Mucosa of descending colon (tissue), 3 donors: ENCODE results near the gene ARHGAP22. TPM values are rescaled to one million over a fixed set of nuclear protein-coding genes. Genes with fewer than 3 reads are reported as not detected.

Source experiments
- ATAC-seq: fragments of 200-7000 bp; cut with Tn5 transposase; one replicate; pipeline ENCODE4 v1.9.1; 2020; ENCODE audit warnings: mild to moderate bottlenecking, moderate library complexity
- DNase-seq, 3 donors: peaks; one replicate each; pipeline ENCODE4 v3.0.0-alpha.2; 2020
- H3K36me3 ChIP-seq: fragments of 200-600 bp; one replicate; pipeline ENCODE4 v1.8.0; 2021; ENCODE audit warnings: low read depth, mild to moderate bottlenecking
- H3K4me1 ChIP-seq: fragments of 200-600 bp; one replicate; pipeline ENCODE4 v1.8.0; 2021; ENCODE audit warnings: low read depth, mild to moderate bottlenecking
- H3K4me3 ChIP-seq: fragments of 200-600 bp; one replicate; pipeline ENCODE4 v1.8.0; 2021; ENCODE audit warnings: mild to moderate bottlenecking
- H3K9me3 ChIP-seq: fragments of 200-600 bp; one replicate; pipeline ENCODE4 v1.8.0; 2021; ENCODE audit warnings: mild to moderate bottlenecking
- CTCF ChIP-seq: fragments of 200-600 bp; IDR thresholded peaks from one replicate; pipeline ENCODE4 v1.8.0; 2022; ENCODE audit warnings: antibody characterized with exemption, mild to moderate bottlenecking
- intact Hi-C, 2 donors: fragments of 100-400 bp; cut with DNase I in 1 of 2; cut with micrococcal nuclease in 1 of 2; formaldehyde crosslinking; loops; one replicate each; pipeline versions ENCODE4 v1.11.0 to v1.11.1; 2022; cut with DNase I, micrococcal nuclease
- total RNA-seq, 3 donors: library from RNA; stranded (reverse); fragmentation: NEBNext Ultra II Directional in 2 of 3; extraction: Animal tissue kit (Norgen Biotek cat#: 25700) in 2 of 3; gene quantifications; one replicate each; pipeline versions ENCODE4 v1.2.1 to v1.2.4, GENCODE V29; 2021 to 2023
- donor health status: DM: no; HTN: no; CAD: no; lungs with moderate emphysema.
- donor health status: DM: no; HTN: no; CAD: no.
- donor health status: DM: no; HTN: yes; CAD: no.

The ARHGAP22 gene
- total RNA-seq, 3 donors from 2014 or later: 0.93 to 5.9 (median 1.3) TPM

GRCh38 chr10:48636231-48636630, 31.4 kb upstream of the ARHGAP22 start:
- intact Hi-C loops: no loop called here
- peaks cover 8% of the 10 kb centered on the region for H3K4me1 ChIP-seq
- no peak overlapping the region for H3K4me3 ChIP-seq
- no peak for TF ChIP-seq CTCF
- ATAC-seq (no peak), DNase-seq (no peak)
- peaks cover 3% of the 10 kb centered on the region for H3K9me3 ChIP-seq
- no peaks in the 10 kb centered on the region for H3K36me3 ChIP-seq

- no peaks in the 10 kb centered on the region for H3K9me3 ChIP-seq
- no peak for TF ChIP-seq CTCF
- no peaks in the 10 kb centered on the region for H3K36me3 ChIP-seq
- no peak for ATAC-seq
- H3K4me1 ChIP-seq: peaks cover 8% of the 10 kb centered on the region
- intact Hi-C loops: no loop called here
- DNase-seq: no peak
- no peak overlapping the region for H3K4me3 ChIP-seq
These were observed 30.2 kb upstream of the ARHGAP22 start for GRCh38 chr10:48634984-48635557.

- Histone ChIP-seq H3K4me3 (no peak overlapping the region), H3K4me1 (peaks cover 8% of the 10 kb centered on the region), H3K9me3 (no peaks in the 10 kb centered on the region), H3K36me3 (no peaks in the 10 kb centered on the region)
- ATAC-seq (peak; percentile 75), DNase-seq (peak in 2 of 3 donors; percentile 37 to 65)
- no peak for TF ChIP-seq CTCF
- intact Hi-C loops: no loop called here
These were observed 29.5 kb upstream of the ARHGAP22 start for GRCh38 chr10:48634198-48634983.

GRCh38 chr10:48633381-48634197, 28.7 kb upstream of the ARHGAP22 start:
- Histone ChIP-seq H3K4me1 (peaks cover 8% of the 10 kb centered on the region), H3K36me3 (no peaks in the 10 kb centered on the region), H3K9me3 (no peaks in the 10 kb centered on the region), H3K4me3 (no peak overlapping the region)
- ATAC-seq: peak; percentile 78
- intact Hi-C loops: no loop called here
- no peak for TF ChIP-seq CTCF
- no peak for DNase-seq

- H3K9me3 ChIP-seq: no peaks in the 10 kb centered on the region
- DNase-seq (no peak), ATAC-seq (no peak)
- H3K4me1 ChIP-seq: peaks cover 8% of the 10 kb centered on the region
- TF ChIP-seq CTCF: no peak
- H3K36me3 ChIP-seq: no peaks in the 10 kb centered on the region
- no peak overlapping the region for H3K4me3 ChIP-seq
- intact Hi-C loops: no loop called here
These were observed 27.3 kb upstream of the ARHGAP22 start for GRCh38 chr10:48632166-48632565.
